ENCODE results near the gene RASA1.

DNA sequence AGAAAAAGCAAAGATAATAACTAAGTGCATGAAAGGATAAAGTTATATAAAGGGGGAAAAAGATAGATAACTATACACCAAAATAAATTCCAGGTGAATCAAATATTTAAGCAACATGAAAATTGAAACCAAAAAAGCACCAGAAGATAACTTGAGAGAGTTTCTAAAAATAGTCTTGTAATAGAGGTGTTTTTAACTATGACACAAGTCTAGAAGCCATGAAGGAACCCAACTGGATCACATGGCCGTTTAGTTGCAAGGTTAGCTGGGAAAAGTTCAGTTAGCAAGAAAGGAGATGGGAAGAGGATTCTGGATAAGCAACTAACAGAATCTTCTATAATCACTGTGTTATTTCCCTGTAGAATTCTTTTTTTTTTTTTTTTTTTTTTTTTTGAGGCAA is 9.2 kb upstream of the RASA1 start:
- TF ChIP-seq CTCF (IDR thresholded peaks at IDR 0.05) = no peak
- no peak for TF ChIP-seq POLR2A (IDR thresholded peaks at IDR 0.05)
